Panc1 (cell line): ENCODE measurements around the gene FPGS. TPM values are rescaled to one million over a fixed set of nuclear protein-coding genes. Genes with fewer than 3 reads are reported as not detected.

Experiments used
- ATAC-seq: fragments of 200-7000 bp; cut with Tn5 transposase; 2 replicates; pipeline ENCODE4 v1.9.1; 2020; ENCODE audit warnings: mild to moderate bottlenecking, moderate library complexity
- BruUV-seq: library from RNA; stranded (reverse); fragments of 400-500 nt; replicated peaks from 2 replicates; lab custom pipeline; 2021; lab: Mats Ljungman, UMichigan
- CTCF ChIA-PET: fragments of 300-600 bp; sonication (Branson Sonifier 250); formaldehyde crosslinking; loops from one replicate; lab custom pipeline; 2022; ENCODE audit warnings: antibody characterized with exemption; lab: Charles Lee
- POLR2A ChIA-PET: fragments of 300-600 bp; sonication (Branson Sonifier 250); formaldehyde crosslinking; loops from one replicate; lab custom pipeline; 2022; ENCODE audit warnings: antibody characterized with exemption; lab: Charles Lee
- DNase-seq: peaks from one replicate; pipeline ENCODE4 v3.0.0-alpha.2; 2010; ENCODE audit warnings: low read depth, low spot score
- H3K27ac ChIP-seq: 2 replicates; pipeline ENCODE4 v1.5.1; 2011; ENCODE audit warnings: mild to moderate bottlenecking, low read length, inconsistent platforms
- H3K27me3 ChIP-seq: fragments of 200-500 bp; sonication (Bioruptor generic); 2 replicates; pipeline ENCODE4 v1.6.0; 2014; ENCODE audit warnings: low read length, inconsistent platforms; ENCODE audit not compliant: control insufficient read depth, insufficient read depth
- H3K36me3 ChIP-seq: fragments of 200-500 bp; sonication (Bioruptor generic); 2 replicates; pipeline ENCODE4 v1.5.1; 2014; ENCODE audit warnings: inconsistent platforms, mild to moderate bottlenecking, low read length, moderate library complexity; ENCODE audit not compliant: control insufficient read depth, insufficient read depth
- H3K4me1 ChIP-seq: 2 replicates; pipeline ENCODE4 v1.5.1; 2011; ENCODE audit warnings: inconsistent platforms, mild to moderate bottlenecking, low read length, moderate library complexity; ENCODE audit not compliant: control insufficient read depth, insufficient read depth
- H3K4me3 ChIP-seq, 2 experiments: 2 replicates each; pipeline ENCODE4 v1.5.1; 2011 to 2012; ENCODE audit warnings: low read depth in 2 of 2, low read length in 2 of 2, mild to moderate bottlenecking in 2 of 2, inconsistent platforms in 1 of 2, moderate library complexity in 1 of 2
- H3K9me3 ChIP-seq: fragments of 200-500 bp; sonication (Bioruptor generic); 2 replicates; pipeline ENCODE4 v1.5.1; 2014; ENCODE audit warnings: low read depth, mild to moderate bottlenecking, inconsistent platforms, low read length, moderate library complexity; ENCODE audit not compliant: control insufficient read depth, insufficient read depth
- POLR2AphosphoS5 ChIP-seq: IDR thresholded peaks from 2 replicates; pipeline ENCODE4 v1.6.1; 2012; ENCODE audit warnings: mild to moderate bottlenecking, low read depth, low read length, moderate library complexity
- REST ChIP-seq, 2 experiments: IDR thresholded peaks; 2 replicates each; pipeline ENCODE4 v1.6.1; 2011 to 2012; ENCODE audit warnings: low read depth in 2 of 2, control low read depth in 1 of 2, low read length in 1 of 2, mild to moderate bottlenecking in 1 of 2, moderate library complexity in 1 of 2; ENCODE audit not compliant: insufficient read depth in 1 of 2
- SIN3A ChIP-seq: IDR thresholded peaks from 2 replicates; pipeline ENCODE4 v1.6.1; 2012; ENCODE audit warnings: low read depth, mild to moderate bottlenecking, low read length, moderate library complexity, borderline replicate concordance; ENCODE audit not compliant: insufficient read depth
- TCF7L2 ChIP-seq: IDR thresholded peaks from 2 replicates; pipeline ENCODE4 v1.6.1; 2011; ENCODE audit warnings: mild to moderate bottlenecking, low read depth, low read length, inconsistent platforms
- in situ Hi-C: cut with HindIII; loops from 2 replicates; pipeline ENCODE4 v1.10.0; 2016; ENCODE audit warnings: low sequenced_read_pairs, low pct_unique_long_range_greater_than_20kb
- intact Hi-C: fragments of 100-400 bp; cut with micrococcal nuclease; formaldehyde crosslinking; loops from one replicate; pipeline ENCODE4 v1.10.0; 2022; ENCODE audit not compliant: unreplicated experiment
- total RNA-seq: library from RNA; stranded (reverse); gene quantifications from one replicate; pipeline ENCODE4 v1.2.1, GENCODE V29; 2021; ENCODE audit not compliant: unreplicated experiment
- TF ChIP-seq, protein P1 (sequence below): fragments of 450-650 bp; IDR thresholded peaks from 2 replicates; pipeline ENCODE4 v1.5.1; 2017; ENCODE audit warnings: mild to moderate bottlenecking

FPGS gene
- total RNA-seq, 1 experiment from 2014 or later, result 56.5 TPM

DNA sequence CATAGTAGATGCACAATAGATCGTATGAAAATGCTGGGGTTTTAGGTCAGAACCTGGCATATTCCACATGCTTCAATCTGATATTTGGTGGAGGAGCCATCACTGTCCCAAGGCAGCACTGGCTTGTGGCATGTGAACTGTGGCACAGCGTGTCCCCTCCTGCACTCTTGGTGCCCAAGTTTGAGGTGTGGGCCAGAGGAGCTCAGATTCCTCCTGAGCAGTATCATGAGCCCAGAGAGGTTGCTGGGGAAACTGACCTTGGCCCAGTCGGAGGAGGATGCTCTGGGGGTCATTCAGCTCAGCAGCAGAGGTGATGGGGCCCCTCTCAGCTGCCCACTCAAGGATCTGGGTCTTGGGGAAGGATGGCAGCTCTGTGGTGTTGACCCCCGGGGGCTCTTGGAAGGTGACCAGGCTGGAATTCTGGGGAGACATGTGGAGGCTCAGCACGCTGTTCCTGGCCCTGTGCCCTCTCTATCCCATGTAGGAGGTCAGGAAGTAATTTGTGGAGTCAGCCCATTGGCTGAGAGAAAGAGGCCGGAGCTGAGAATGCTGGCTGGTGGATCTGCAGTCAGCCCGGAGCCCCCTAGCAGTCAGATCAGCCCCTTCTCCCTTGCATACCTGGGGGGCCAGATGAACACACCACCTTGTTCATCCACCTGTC is 23.7 kb downstream of the FPGS start:
- Histone ChIP-seq H3K36me3 (no peaks in the 10 kb centered on the region), H3K27ac (no peak overlapping the region), H3K27me3 (no peaks in the 10 kb centered on the region), H3K4me1 (no peaks in the 10 kb centered on the region), H3K9me3 (no peaks in the 10 kb centered on the region), H3K4me3 (no peak overlapping the region)
- ChIA-PET CTCF (no interaction called here), POLR2A (no interaction called here)
- in situ Hi-C loops, result no loop called here
- DNase-seq, result no peak
- ATAC-seq, result no peak
- TF ChIP-seq SIN3A, result no peak
- no peak for TF ChIP-seq REST (IDR thresholded peaks at IDR 0.05; ENCODE audit: insufficient read depth in 1 of 2, low read depth in 2 of 2, low read length in 1 of 2)
- TF ChIP-seq, protein P1, sequence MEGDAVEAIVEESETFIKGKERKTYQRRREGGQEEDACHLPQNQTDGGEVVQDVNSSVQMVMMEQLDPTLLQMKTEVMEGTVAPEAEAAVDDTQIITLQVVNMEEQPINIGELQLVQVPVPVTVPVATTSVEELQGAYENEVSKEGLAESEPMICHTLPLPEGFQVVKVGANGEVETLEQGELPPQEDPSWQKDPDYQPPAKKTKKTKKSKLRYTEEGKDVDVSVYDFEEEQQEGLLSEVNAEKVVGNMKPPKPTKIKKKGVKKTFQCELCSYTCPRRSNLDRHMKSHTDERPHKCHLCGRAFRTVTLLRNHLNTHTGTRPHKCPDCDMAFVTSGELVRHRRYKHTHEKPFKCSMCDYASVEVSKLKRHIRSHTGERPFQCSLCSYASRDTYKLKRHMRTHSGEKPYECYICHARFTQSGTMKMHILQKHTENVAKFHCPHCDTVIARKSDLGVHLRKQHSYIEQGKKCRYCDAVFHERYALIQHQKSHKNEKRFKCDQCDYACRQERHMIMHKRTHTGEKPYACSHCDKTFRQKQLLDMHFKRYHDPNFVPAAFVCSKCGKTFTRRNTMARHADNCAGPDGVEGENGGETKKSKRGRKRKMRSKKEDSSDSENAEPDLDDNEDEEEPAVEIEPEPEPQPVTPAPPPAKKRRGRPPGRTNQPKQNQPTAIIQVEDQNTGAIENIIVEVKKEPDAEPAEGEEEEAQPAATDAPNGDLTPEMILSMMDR, result no peak
- no peak for TF ChIP-seq POLR2AphosphoS5
- TF ChIP-seq TCF7L2, result no peak
- intact Hi-C loops, result no loop called here
- BruUV-seq, result no TSS peak

DNA sequence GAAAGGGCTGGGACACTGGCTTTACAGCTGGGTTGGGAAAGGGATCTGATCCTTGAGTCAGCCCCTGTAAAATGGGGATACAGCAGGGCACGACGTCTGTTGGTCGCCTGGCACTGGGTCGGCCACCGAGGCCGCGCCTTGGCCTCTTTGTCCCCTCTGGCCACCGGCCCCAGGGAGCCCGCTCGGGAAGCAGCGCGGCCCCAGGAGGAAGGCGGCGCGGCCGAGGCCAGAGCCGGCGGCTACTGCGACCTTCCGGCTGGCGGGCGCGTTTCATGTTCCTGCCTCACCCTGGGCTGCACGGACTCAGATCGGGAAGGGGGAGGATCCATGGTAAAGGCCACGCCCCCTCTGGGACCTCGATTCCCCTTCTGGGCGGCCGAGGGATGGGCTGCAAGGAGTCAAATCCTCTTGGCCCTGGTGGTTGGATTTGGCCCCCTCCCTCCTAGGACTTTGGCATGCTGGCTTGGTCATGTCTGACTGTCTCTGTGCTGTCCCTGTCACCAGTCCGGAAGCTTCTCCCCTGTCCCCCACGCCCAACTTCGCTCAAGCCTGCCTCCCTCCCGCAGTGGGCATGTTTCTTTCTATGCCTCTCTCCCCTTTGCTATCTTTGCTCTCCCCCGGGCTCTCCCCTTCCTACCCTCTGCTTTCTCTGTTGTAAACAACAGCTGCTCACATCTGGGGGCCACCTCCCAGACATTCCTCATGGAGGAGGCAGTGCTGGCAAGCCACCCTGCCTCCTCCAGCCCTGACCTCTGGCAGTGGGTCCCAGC is 25.8 kb downstream of the FPGS start:
- in situ Hi-C loops (no loop called here), intact Hi-C loops (no loop called here)
- no peaks in the 10 kb centered on the region for H3K9me3 ChIP-seq
- no peaks in the 10 kb centered on the region for H3K4me1 ChIP-seq
- no peak overlapping the region for H3K27ac ChIP-seq
- ChIA-PET CTCF (interaction anchor here (0.5 kb wide), 1 partner anchor 31 kb away, joined by 5 read pairs; no protein-coding TSS in a partner anchor), POLR2A (interaction anchor here (0.6 kb wide), 1 partner anchor 133 kb away, joined by 3 read pairs; no protein-coding TSS in a partner anchor)
- no peaks in the 10 kb centered on the region for H3K36me3 ChIP-seq
- no peaks in the 10 kb centered on the region for H3K27me3 ChIP-seq
- TF ChIP-seq REST (IDR thresholded peaks at IDR 0.05; ENCODE audit: insufficient read depth in 1 of 2, low read depth in 2 of 2, low read length in 1 of 2) (no peak), POLR2AphosphoS5 (no peak), SIN3A (no peak), TCF7L2 (no peak)
- TF ChIP-seq, protein P1, result no peak
- ATAC-seq, result no peak
- no peak overlapping the region for H3K4me3 ChIP-seq
- no TSS peak for BruUV-seq
- DNase-seq, result no peak
